H1 (cell line): ENCODE measurements around the gene TSPAN17. TPM values are rescaled to one million over a fixed set of nuclear protein-coding genes. Genes with fewer than 3 reads are reported as not detected.

Experiments
- CTCF ChIA-PET: fragments of 300-600 bp; sonication (Branson Sonifier 250); formaldehyde crosslinking; loops from one replicate; lab custom pipeline; 2021; ENCODE audit not compliant: partially characterized antibody; lab: Charles Lee
- POLR2A ChIA-PET: fragments of 300-600 bp; sonication (Branson Sonifier 250); formaldehyde crosslinking; loops from one replicate; lab custom pipeline; 2021; ENCODE audit warnings: inconsistent platforms; ENCODE audit not compliant: partially characterized antibody; lab: Charles Lee
- DNase-seq, 2 experiments: peaks; one replicate each; pipeline versions ENCODE4 v3.0.0 to v3.0.0-alpha.2; 2010 to 2022; ENCODE audit warnings: low spot score in 2 of 2, low read depth in 1 of 2, mixed read lengths in 1 of 2
- FAIRE-seq: peaks from 2 replicates; lab custom pipeline; 2011; peaks lifted over from hg19 to GRCh38; lab: Jason Lieb, UNC
- H2AFZ ChIP-seq: 2 replicates; pipeline ENCODE4 v1.8.1; 2012; ENCODE audit warnings: low read length, inconsistent platforms
- H2AK5ac ChIP-seq: 2 replicates; pipeline ENCODE4 v1.6.1; 2013; ENCODE audit warnings: low read depth, low read length
- H2BK120ac ChIP-seq: replicated peaks from 2 replicates; pipeline ENCODE3; 2013; ENCODE audit warnings: low read depth, low read length, inconsistent platforms
- H2BK12ac ChIP-seq: 2 replicates; pipeline ENCODE4 v1.6.1; 2013; ENCODE audit warnings: low read depth, low read length
- H2BK15ac ChIP-seq: 2 replicates; pipeline ENCODE4 v1.6.1; 2013; ENCODE audit warnings: low read length
- H2BK20ac ChIP-seq: 2 replicates; pipeline ENCODE4 v1.6.1; 2013; ENCODE audit warnings: low read length
- H2BK5ac ChIP-seq: 2 replicates; pipeline ENCODE4 v1.6.1; 2013; ENCODE audit warnings: low read depth, low read length
- H3K14ac ChIP-seq: 2 replicates; pipeline ENCODE4 v1.6.1; 2013; ENCODE audit warnings: inconsistent platforms; ENCODE audit not compliant: insufficient read length
- H3K18ac ChIP-seq: 2 replicates; pipeline ENCODE4 v1.6.1; 2013; ENCODE audit warnings: low read length; ENCODE audit errors: extremely low read depth
- H3K23ac ChIP-seq: 2 replicates; pipeline ENCODE4 v1.6.1; 2013; ENCODE audit warnings: inconsistent platforms; ENCODE audit not compliant: insufficient read length
- H3K23me2 ChIP-seq: 2 replicates; pipeline ENCODE4 v1.6.1; 2013; ENCODE audit warnings: low read depth, low read length
- H3K27ac ChIP-seq: 2 replicates; pipeline ENCODE4 v1.6.1; 2011; ENCODE audit warnings: low read depth, low read length, inconsistent platforms
- H3K27me3 ChIP-seq, 4 experiments: replicated peaks in 1 of 4; 1 replicate in 1 of 4; 2 replicates in 3 of 4; pipeline versions ENCODE4 v1.6.1 to v1.8.1; 2011 to 2013; ENCODE audit warnings: low read length in 3 of 4, mild to moderate bottlenecking in 3 of 4, inconsistent platforms in 2 of 4, mixed read lengths in 2 of 4, moderate library complexity in 1 of 4; ENCODE audit not compliant: control insufficient read depth in 3 of 4, insufficient read depth in 3 of 4; ENCODE audit errors: extremely low read depth in 1 of 4
- H3K36me3 ChIP-seq, 4 experiments: 2 replicates each; pipeline versions ENCODE4 v1.6.1 to v1.8.1; 2011 to 2013; ENCODE audit warnings: mild to moderate bottlenecking in 4 of 4, low read length in 3 of 4, moderate library complexity in 2 of 4, control low read depth in 1 of 4, inconsistent platforms in 1 of 4; ENCODE audit not compliant: insufficient read depth in 4 of 4, control insufficient read depth in 2 of 4
- H3K4ac ChIP-seq: replicated peaks from 2 replicates; pipeline ENCODE3; 2013; ENCODE audit warnings: low read length, low read depth, mixed read lengths, inconsistent platforms; ENCODE audit not compliant: insufficient read length
- H3K4me1 ChIP-seq, 4 experiments: replicated peaks in 1 of 4; 1 replicate in 1 of 4; 2 replicates in 3 of 4; pipeline versions ENCODE4 v1.6.1 to v1.8.1; 2011 to 2013; ENCODE audit warnings: low read length in 3 of 4, inconsistent platforms in 2 of 4, mixed read lengths in 1 of 4; ENCODE audit not compliant: insufficient read depth in 4 of 4, control insufficient read depth in 3 of 4
- H3K4me2 ChIP-seq, 2 experiments: 2 replicates each; pipeline versions ENCODE4 v1.6.1 to v1.8.1; 2011 to 2013; ENCODE audit warnings: low read depth in 2 of 2, low read length in 2 of 2, control low read depth in 1 of 2, inconsistent platforms in 1 of 2, mild to moderate bottlenecking in 1 of 2; ENCODE audit not compliant: insufficient read depth in 1 of 2
- H3K4me3 ChIP-seq, 4 experiments: fragments of 200-600, 300-600 bp in 1 of 4; sonication (generic), shearing (Covaris generic), sonication (Bioruptor Twin) in 1 of 4; 2 replicates each; pipeline versions ENCODE4 v1.5.1 to v1.8.1; 2011 to 2016; ENCODE audit warnings: low read length in 4 of 4, low read depth in 3 of 4, control low read depth in 2 of 4, inconsistent platforms in 2 of 4, mild to moderate bottlenecking in 2 of 4, mixed read lengths in 1 of 4, moderate library complexity in 1 of 4; ENCODE audit not compliant: insufficient read depth in 2 of 4; ENCODE audit errors: extremely low read depth in 1 of 4
- H3K56ac ChIP-seq: replicated peaks from 2 replicates; pipeline ENCODE3; 2013; ENCODE audit warnings: low read depth, mild to moderate bottlenecking, mixed read lengths, low read length, inconsistent platforms; ENCODE audit not compliant: insufficient read length
- H3K79me1 ChIP-seq: 2 replicates; pipeline ENCODE4 v1.6.1; 2013; ENCODE audit warnings: low read depth, low read length, control low read depth
- H3K79me2 ChIP-seq, 2 experiments: 2 replicates each; pipeline versions ENCODE4 v1.6.1 to v1.8.1; 2012 to 2013; ENCODE audit warnings: low read length in 2 of 2, mild to moderate bottlenecking in 2 of 2, inconsistent platforms in 1 of 2; ENCODE audit not compliant: insufficient read depth in 2 of 2, control insufficient read depth in 1 of 2
- H3K9ac ChIP-seq, 4 experiments: replicated peaks in 1 of 4; 1 replicate in 1 of 4; 2 replicates in 3 of 4; pipeline versions ENCODE4 v1.6.1 to v1.8.1; 2011 to 2013; ENCODE audit warnings: low read depth in 3 of 4, low read length in 3 of 4, control low read depth in 2 of 4, mild to moderate bottlenecking in 2 of 4, moderate library complexity in 2 of 4, inconsistent platforms in 1 of 4; ENCODE audit errors: extremely low read depth in 1 of 4
- H3K9me3 ChIP-seq, 2 experiments: 2 replicates each; pipeline versions ENCODE4 v1.6.1 to v1.8.1; 2012 to 2013; ENCODE audit warnings: mild to moderate bottlenecking in 2 of 2, moderate library complexity in 2 of 2, control low read depth in 1 of 2, inconsistent platforms in 1 of 2, low read depth in 1 of 2, low read length in 1 of 2, mixed read lengths in 1 of 2; ENCODE audit not compliant: insufficient read depth in 2 of 2
- H4K20me1 ChIP-seq, 2 experiments: replicated peaks in 1 of 2; 2 replicates each; pipeline versions ENCODE3 to v1.8.1; 2011 to 2013; ENCODE audit warnings: inconsistent platforms in 2 of 2, low read length in 2 of 2, mild to moderate bottlenecking in 1 of 2; ENCODE audit not compliant: insufficient read depth in 2 of 2, control insufficient read depth in 1 of 2
- H4K5ac ChIP-seq: 2 replicates; pipeline ENCODE4 v1.6.1; 2013; ENCODE audit warnings: low read length, low read depth, mixed read lengths, inconsistent platforms; ENCODE audit not compliant: insufficient read length
- H4K8ac ChIP-seq: 2 replicates; pipeline ENCODE4 v1.8.0; 2013; ENCODE audit warnings: mild to moderate bottlenecking, moderate library complexity, low read length, inconsistent platforms; ENCODE audit not compliant: insufficient read depth; ENCODE audit errors: extremely low read depth
- H4K91ac ChIP-seq: replicated peaks from 2 replicates; pipeline ENCODE3; 2013; ENCODE audit warnings: low read length, mixed read lengths, inconsistent platforms; ENCODE audit not compliant: insufficient read length
- CBX5 ChIP-seq: fragments of 300-800, 300-1000 bp; sonication (generic); IDR thresholded peaks from 2 replicates; pipeline ENCODE4 v1.7.1; 2016; ENCODE audit warnings: antibody characterized with exemption, low read length, low read depth
- EZH2 ChIP-seq: fragments of 200-600 bp; sonication (generic); IDR thresholded peaks from 2 replicates; pipeline ENCODE4 v1.7.1; 2012; ENCODE audit warnings: low read depth, mild to moderate bottlenecking, moderate library complexity, low read length, inconsistent platforms; ENCODE audit not compliant: severe bottlenecking
- JUN ChIP-seq: IDR thresholded peaks from 2 replicates; pipeline ENCODE4 v1.6.1; 2011; ENCODE audit warnings: low read depth, mild to moderate bottlenecking, improper control_type of control experiment, low read length
- MAX ChIP-seq: IDR thresholded peaks from 2 replicates; pipeline ENCODE4 v1.6.1; 2012; ENCODE audit warnings: inconsistent platforms
- NANOG ChIP-seq: IDR thresholded peaks from 2 replicates; pipeline ENCODE4 v1.6.1; 2011; ENCODE audit warnings: low read length, low read depth, mild to moderate bottlenecking, inconsistent platforms; ENCODE audit not compliant: insufficient read depth, poor library complexity, severe bottlenecking
- NRF1 ChIP-seq: IDR thresholded peaks from 2 replicates; pipeline ENCODE4 v1.6.1; 2011; ENCODE audit warnings: mild to moderate bottlenecking, low read depth, low read length, improper control_type of control experiment
- YY1 ChIP-seq: IDR thresholded peaks from 2 replicates; pipeline ENCODE4 v1.6.1; 2011; ENCODE audit warnings: low read depth, mild to moderate bottlenecking, low read length
- WGBS, 2 experiments: shearing (Covaris generic) in 1 of 2; methylation state at CpG; one replicate each; pipeline versions ENCODE4 v1.1.6 to v1.1.7; 2013 to 2015; ENCODE audit warnings: low lambda C conversion rate in 2 of 2, mixed read lengths in 2 of 2, inconsistent platforms in 1 of 2, low coverage in 1 of 2, missing lambda C conversion rate in 1 of 2; ENCODE audit not compliant: insufficient replicate concordance in 2 of 2, insufficient coverage in 1 of 2, insufficient read length in 1 of 2; ENCODE audit errors: extremely low coverage in 1 of 2, missing lambda C conversion rate in 1 of 2; 5-methylcytosine and 5-hydroxymethylcytosine counted together
- polyA plus RNA-seq, 7 experiments: library from polyadenylated mRNA; depleted of rRNA in 3 of 7; stranded (reverse) in 5 of 7; unstranded in 2 of 7; fragments of >200 nt in 5 of 7; fragments of 200-250 nt in 2 of 7; gene quantifications; 1 replicate in 5 of 7; 2 replicates in 1 of 7; 4 replicates in 1 of 7; pipeline versions ENCODE4 v1.2.1 to v1.2.3, GENCODE V29; 2011 to 2013; ENCODE audit warnings: missing spikeins in 2 of 7, mixed read lengths in 2 of 7
- total RNA-seq: library from RNA; stranded (reverse); fragmentation: NEBNext Ultra II Directional; extraction: Animal tissue kit (Norgen Biotek cat#: 25700); gene quantifications from 2 replicates; pipeline ENCODE4 v1.2.1, GENCODE V29; 2021

Gene TSPAN17
- total and polyA plus RNA-seq, 2 of the 8 experiments (the other 6 are each of a cell fraction or from before 2014, with no cell fraction given): 41.5 to 53.7 TPM

- DNase-seq (no peak), FAIRE-seq (no peak)
- peaks cover 7% of the 10 kb centered on the region; the same call in 1 of the 2 replicates for H3K23me2 ChIP-seq
- peaks cover 0 to 20% (median 19%) of the 10 kb centered on the region in 4 experiments; a peak in 6 of 7 replicates for H3K27me3 ChIP-seq
- no peaks in the 10 kb centered on the region for H3K36me3 ChIP-seq
- 0 out of 2 replicates have a peak overlapping the region, but pooled peaks have one; percentile 84 for H2BK12ac ChIP-seq
- H3K18ac ChIP-seq: no peak overlapping the region
- no peak overlapping the region for H3K4me2 ChIP-seq
- no peak overlapping the region for H3K23ac ChIP-seq
- TF ChIP-seq NANOG (no peak), JUN (no peak), YY1 (no peak), MAX (no peak), CBX5 (no peak), EZH2 (no peak), NRF1 (no peak)
- ChIA-PET POLR2A (interaction anchor here (0.6 to 3.3 kb wide), 4 partner anchors 9 to 32 kb away, joined by 3 to 13 read pairs (median 5); no protein-coding TSS in a partner anchor), CTCF (interaction anchor here (1.0 to 35.1 kb wide), 3 partner anchors 8 to 26 kb away, joined by 3 to 859 read pairs (median 859); no protein-coding TSS in a partner anchor)
- no peak overlapping the region for H2BK15ac ChIP-seq
- no peak overlapping the region for H3K56ac ChIP-seq
- no peak overlapping the region for H2AFZ ChIP-seq
- no peak overlapping the region for H3K4ac ChIP-seq
- H3K9ac ChIP-seq: no peak overlapping the region
- no peaks in the 10 kb centered on the region for H3K79me2 ChIP-seq
- H4K91ac ChIP-seq: no peak overlapping the region
- H2BK120ac ChIP-seq: no peak overlapping the region
- H3K4me3 ChIP-seq: no peak overlapping the region
- no peak overlapping the region for H3K27ac ChIP-seq
- no peak overlapping the region for H4K8ac ChIP-seq
- WGBS, 2 experiments: 83% methylated on average over 5 of the region's 5 CpGs; no CpG with 5 or more reads in 1 of the 2 experiments
- 0 out of 2 replicates have a peak overlapping the region, but pooled peaks have one; percentile 28 for H2AK5ac ChIP-seq
- H2BK20ac ChIP-seq: no peak overlapping the region
- H3K9me3 ChIP-seq: no peaks in the 10 kb centered on the region
- H3K4me1 ChIP-seq: peaks cover 0 to 10% (median 3%) of the 10 kb centered on the region in 4 experiments; a peak in 6 of 7 replicates
- no peak overlapping the region for H4K5ac ChIP-seq
- no peaks in the 10 kb centered on the region for H4K20me1 ChIP-seq
- H2BK5ac ChIP-seq: no peak overlapping the region
- no peak overlapping the region for H3K14ac ChIP-seq
- H3K79me1 ChIP-seq: no peaks in the 10 kb centered on the region
Observed at GRCh38 chr5:176678584-176678983, 31.3 kb downstream of the TSPAN17 start.
